NCI-H1694 treated with DMSO at 0.1 percent for 48 hours (cell line): Measurements from ENCODE around the gene GLIS1.

Source experiments
- DNase-seq: peaks from one replicate; lab custom pipeline; 2025; lab: John Stamatoyannopoulos, UW

The GLIS1 gene

DNA sequence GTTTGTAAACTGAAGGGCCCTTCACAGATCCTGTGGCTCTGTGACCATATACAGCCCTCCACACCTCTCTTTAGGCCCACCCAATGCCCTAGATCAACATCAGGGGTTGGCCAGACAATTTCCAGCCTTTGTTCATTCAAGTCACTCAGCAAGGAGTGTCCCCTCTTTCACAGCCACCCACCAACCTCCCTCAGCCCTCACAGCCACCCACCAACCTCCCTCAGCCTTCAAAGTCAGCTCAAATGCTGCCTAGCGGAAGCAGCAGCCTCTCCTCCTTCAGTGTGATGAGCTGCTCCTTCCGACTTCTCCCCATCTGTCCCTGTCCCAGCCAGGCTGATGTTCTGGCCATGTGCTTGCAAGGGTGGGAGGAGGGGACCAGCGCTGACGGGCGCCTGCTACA, 208.4 kb downstream of the GLIS1 start:
- no peak for DNase-seq

GRCh38 chr1:53529555-53529954, 209.4 kb downstream of the GLIS1 start:
- DNase-seq, result no peak

GRCh38 chr1:53527368-53527767, 211.6 kb downstream of the GLIS1 start:
- no peak for DNase-seq

DNA sequence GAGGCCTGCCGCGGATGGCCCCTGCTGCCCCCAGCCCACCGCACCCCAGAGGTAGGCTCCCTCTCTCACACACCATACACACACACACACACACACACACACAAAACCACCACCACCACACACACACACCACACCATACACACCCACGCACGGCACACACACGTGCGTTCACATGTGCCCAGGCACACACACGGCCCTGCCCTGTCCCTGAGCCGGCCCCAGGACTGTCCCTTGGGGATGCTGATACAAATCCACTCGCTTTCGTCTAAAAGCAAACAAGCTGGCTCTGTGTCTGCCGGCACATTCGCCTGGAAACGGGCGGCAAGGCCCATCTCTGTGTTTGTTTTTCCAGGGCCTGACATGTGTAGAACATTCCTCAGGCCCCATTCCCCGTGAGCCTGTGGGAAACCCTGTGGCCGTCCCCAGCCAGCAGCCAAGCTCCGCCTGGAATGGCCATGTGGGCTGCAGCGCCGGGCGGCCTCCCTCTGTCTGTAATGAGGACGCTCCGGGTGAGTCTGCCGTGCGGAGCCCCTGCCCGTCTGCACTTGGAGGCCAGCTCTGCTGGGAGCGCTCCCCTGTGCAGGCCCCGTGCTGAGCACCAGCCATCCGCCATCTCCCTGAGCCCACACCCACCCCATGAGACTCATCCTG, 212.4 kb downstream of the GLIS1 start:
- no peak for DNase-seq

- no peak for DNase-seq
Measured at GRCh38 chr1:53525595-53525994, 213.4 kb downstream of the GLIS1 start.

DNA sequence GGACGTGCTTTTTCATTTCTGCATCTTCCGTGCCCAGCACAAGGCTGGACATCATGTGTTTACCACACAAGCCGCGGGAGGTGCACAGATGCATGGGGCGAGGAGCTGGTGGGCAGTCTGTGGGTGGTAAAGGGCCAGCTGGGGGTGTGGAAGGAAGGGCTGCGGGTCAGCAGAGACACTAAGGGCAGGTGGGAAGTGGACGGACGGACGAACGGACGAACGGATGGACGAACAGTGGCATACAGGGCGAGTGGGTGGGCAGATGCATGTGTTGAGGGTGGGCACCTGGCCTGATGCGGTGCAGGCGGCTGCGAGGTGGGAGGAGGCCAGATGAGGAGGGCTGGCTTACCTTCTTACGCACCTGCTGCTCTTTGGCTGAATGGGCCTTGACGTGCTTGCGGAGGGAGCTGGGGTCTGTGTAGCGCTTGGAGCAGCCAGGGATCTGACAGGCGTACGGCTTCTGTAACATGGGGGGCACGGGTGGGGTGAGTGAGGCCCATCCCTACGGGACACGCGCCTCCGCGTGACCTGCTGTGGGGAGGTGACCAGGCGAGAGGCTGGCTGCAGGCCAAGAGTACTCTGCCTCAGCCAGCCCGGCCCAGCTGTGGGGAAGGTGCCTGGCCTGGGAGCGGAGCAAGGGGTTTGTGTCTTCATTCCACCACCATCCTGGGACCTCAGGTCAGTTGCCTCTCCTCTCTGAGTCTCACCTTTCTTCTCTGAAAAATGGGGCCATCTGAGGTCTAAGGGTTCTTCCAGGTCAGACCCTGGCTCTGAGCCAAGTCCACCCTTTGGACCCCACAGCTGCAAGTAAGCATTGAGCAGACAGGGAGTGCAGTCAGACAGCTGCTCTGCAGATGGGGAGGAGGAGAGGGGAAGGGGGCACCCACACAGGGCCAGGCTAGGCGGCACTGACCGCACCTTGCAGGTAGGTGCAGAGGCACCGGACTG, 214.3 kb downstream of the GLIS1 start:
- DNase-seq, result no peak

DNA sequence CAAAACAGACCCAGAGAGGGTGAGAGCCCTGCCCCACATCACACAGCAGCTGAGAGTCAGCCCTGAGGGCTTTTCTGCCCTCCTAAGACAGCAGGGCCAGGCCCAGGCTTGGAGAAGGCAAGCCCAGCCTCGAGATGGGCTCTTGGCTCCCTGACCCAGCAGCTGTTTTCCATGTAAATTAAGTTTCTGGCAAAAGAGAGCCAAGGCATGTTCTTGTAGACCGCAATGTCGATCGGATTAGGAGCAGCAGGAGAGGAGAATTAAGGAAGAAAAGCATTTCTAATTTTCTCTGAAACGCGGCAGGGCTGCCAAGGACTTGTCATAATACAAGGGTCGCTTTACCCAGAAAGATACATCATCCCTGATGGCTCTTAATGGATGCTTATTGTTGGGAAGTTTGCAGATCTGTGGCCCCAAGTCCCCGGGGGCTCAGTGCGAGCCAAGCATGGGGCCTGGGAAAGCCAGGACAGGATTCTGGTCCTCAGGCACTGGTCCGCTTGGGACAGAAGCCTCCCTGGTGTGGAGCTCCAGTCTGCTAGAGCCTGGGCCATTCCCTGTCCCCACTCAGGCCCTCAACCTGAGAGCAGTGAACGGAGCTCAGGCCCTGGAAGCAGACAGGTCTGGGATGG, 216.9 kb downstream of the GLIS1 start:
- no peak for DNase-seq

DNA sequence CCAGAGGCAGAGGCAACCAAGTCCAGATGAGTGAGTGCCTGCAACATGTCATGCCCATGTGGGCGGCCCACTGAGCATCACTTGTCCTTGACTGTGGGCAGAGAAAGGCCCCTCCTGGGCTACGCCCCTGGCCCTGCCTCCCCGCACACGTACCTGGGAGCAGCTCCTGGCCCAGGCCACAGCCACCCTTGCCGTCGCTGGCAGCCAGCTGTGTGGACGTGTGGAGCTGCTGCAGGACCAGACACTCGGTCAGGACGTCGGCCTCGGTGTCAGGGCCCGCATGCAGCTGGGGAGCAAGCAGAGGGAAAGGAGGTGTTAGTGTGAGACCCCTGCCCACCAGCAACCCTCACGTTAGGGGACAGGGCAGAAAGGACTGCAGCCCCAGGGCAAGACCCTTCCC, 218.5 kb downstream of the GLIS1 start:
- DNase-seq, result no peak

GRCh38 chr1:53519421-53519820, 219.5 kb downstream of the GLIS1 start:
- DNase-seq, result no peak

GRCh38 chr1:53518775-53519174, 220.2 kb downstream of the GLIS1 start:
- no peak for DNase-seq

- no peak for DNase-seq
Measured at GRCh38 chr1:53517821-53518352, 221.1 kb downstream of the GLIS1 start.

DNA sequence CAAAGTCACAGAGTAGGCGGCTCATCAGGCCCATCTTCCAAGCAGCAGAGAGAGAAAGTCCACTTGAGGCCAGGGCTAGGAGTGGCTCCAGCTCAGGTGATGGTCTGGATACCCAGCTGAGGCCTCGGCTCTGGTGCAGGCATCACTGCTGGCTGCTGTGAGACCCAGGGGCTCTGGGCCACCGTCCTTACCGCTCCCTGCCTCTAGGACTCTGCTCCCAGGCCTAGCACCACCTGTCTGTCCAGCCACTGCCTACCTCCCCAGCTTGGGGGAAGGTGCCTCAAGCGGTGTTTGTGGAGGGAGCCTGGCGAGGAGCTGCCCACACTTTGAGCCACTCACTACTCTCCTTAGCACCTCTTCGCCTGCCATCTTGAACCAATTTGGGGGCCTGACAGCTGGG, 221.9 kb downstream of the GLIS1 start:
- no peak for DNase-seq

DNA sequence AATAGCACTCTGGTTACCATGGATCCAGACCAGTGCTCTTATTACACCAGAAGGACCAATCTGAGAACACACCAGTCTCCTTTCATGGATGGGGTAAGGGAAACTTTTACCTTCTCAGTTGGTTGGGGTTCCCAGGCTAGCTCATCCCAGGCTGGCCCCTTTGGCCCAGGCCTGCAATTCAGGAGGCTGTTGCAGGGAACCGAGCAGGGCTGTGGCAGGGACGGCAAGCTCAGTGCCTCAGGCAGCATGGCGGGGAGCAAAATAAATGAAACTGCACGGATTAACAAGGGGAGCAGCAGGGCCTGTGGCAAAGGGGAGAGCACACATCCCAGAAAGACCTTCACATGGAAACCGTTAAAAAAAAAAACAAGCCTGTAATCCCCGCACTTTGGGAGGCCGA, 222.8 kb downstream of the GLIS1 start:
- no peak for DNase-seq

- no peak for DNase-seq
Measured at GRCh38 chr1:53514436-53514835, 224.5 kb downstream of the GLIS1 start.

GRCh38 chr1:53513846-53514245, 225.1 kb downstream of the GLIS1 start:
- DNase-seq, result no peak

DNA sequence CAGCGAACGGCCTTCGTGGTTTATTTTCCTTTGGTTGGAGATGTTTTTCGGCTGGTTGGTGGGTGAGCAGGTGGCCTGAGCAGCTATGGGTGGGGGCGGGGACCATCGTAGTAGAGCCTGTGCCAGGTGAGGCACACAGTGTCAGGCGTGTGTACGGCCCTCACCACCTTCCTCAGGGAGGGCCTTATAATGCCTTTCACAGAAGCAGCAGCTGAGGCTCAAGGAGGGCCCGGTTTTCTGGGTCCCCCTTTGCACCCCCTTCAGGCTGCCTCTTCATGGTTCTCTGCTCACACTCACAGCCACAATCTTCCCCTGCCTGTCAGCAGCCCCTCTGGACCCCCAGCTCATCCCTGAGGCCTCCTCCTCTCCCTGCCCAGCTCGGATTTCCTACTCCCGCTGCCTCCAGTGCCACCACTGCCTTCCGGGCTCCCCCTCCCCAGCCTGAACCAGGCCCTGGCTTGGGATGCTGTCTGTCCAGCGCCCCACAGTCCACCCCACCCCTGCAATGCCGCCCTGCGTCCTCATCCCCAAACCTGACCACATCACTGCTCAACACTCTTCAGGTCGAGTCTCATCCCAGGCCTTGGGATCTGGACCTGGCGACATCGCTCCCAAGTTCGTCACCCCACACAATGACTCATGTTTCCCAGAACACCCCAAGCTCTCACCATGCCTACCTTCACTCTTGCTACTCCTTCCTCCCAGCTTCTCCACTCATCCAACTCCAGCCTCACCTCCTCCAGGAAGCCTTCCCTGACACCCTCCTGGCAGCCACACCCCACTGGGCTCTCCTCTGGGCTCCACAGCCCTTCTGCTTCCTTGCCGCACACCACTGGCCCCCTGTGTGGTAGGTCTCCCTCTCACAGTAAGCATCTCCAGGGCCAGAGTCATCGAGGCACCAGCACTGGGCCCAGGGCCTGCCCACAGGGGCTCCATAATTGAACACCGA, 225.9 kb downstream of the GLIS1 start:
- no peak for DNase-seq

DNA sequence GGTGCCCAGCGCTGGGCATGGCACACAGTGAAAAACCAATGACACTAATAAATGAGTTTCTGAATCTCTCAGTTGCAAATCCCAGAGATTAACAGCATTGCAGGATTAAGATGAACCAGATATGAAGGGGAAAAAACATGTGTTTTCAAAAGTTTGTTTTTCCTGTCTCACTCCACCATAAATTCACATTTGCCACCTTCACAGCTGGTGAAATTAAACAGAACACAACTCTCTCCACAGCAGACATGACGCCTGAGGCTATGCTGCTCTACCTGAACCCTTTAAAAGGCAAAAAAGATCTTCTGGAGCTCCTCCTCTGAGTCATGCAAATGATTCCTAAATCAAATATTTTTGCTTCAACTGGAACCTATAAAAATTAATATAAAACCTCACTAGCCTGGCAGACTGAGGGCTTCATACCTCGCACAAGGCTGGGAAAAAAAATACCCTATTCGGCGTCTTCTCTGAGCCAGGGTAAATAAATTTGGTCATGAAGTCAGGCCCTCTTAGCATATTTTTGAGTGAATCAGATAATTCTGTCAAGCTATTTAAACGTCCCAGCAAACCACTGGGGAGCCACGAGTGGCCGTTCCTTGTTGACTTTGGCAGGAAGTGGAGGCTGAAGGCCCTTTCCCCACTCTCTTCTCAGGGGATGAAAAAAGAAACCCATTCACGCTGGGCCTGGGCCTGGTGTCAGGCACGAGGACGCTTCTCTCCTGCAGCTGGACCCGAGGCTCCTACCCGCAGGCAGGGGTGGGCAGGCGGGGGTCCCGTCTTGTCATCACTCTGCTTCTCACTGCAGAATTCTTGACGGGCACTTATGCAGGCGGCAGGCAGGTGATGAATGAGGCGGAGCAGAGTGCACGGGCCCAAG, 226.8 kb downstream of the GLIS1 start:
- DNase-seq, result no peak

DNA sequence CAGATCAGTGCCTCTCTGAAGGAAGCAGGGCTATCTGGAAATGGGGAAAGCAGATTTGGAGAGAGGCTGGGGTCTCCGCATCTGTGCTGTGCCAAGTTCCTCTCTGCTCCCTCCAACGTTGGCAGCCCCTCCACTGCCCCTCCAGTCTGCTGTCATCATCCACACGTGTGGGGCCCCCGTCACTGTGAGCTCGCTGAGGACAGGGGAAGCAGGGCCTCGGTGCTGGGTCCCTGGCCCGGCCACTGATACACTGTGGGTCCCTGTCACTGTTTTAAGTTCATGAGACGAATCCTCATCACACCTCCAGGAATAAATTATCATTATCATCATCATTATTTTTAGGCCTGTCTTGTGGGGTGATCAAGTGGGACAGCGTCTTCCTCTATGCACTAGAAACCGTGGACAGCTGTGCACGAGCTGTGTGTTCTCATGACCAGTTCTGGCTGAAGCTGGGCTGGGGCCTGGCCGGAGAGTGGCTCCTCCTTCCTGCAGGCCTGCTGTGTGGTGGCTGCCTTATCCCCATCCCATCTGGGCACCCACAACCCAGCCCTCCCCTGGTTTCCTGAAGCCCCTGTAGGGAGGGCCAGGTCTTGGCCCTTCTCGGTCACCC, 227.5 kb downstream of the GLIS1 start:
- no peak for DNase-seq

DNA sequence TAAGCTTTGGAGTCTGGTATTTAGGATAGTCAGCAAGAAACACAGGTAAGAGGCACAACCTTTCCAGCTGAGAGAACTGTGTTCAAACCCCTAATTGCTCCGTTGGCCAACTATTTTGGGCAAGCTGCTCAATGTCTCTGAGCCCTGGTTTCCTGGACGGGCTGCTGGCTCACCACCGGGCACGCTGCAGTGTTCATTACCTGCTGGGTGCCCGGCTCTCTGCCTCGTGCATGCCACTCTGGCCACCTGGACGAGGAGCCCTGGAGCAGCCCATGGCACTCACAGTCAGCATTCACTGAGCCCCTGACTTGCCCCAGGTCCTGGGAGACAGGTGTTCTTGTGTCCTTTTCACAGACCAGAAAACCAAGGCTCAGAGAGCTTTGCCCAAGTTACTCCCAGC, 228.7 kb downstream of the GLIS1 start:
- DNase-seq, result no peak

- DNase-seq, result no peak
Measured at GRCh38 chr1:53509775-53510174, 229.2 kb downstream of the GLIS1 start.
